Endometrium (tissue), 2 donors: ENCODE measurements around the gene CLHC1.
"Not testable (repeated sequence)": the region's sequence is repeated elsewhere in the genome, so short reads cannot be mapped to it uniquely, and the experiment has no call there.

Experiments used
- FAIRE-seq: peaks from 2 replicates; lab custom pipeline; 2012; peaks lifted over from hg19 to GRCh38; lab: Jason Lieb, UNC
- donor health status: control.
- donor health status: control.

The CLHC1 gene

DNA sequence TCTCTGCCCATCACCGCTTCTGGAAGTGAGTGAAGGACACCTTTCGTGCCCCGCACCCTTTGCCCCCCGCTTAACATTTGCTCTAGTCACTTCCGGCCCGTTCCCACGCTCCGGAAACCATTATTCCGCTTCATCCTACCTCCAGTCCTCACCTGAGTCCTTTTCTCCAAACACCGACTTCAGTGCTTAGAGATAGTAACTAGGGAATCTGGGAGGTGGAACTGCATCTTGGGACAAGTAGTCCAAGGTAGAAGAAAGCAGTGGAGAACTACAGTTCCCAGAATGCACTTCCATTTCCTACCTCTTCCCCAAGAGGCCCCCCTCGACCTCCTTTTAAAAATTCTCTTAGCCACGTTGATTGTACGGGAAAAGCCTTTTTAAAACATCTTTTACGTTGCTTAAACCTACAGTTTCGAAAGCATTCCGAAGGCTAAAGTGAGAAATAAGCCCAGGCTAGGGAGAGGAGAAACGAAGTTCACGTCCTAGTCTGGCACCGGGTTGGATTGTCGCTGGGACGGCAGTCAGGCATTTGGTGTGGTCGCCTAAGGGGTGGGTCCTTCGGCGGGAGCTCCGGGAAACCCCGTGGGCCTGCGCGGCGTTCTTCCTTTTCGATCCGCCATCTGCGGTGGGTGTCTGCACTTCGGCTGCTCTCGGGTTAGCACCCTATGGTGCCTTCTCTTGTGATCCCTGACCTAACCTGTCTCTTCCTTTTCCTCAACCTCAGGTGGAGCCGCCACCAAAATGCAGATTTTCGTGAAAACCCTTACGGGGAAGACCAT lies at the start of gene CLHC1, which contains the start of gene RPS27A:
Gene CLHC1, minus strand, starts transcription at position 210 of the 779 bp plus-strand sequence. CDS start 9,882 bp downstream, outside the sequence.
Gene RPS27A, plus strand, starts transcription at position 605 of the 779 bp plus-strand sequence. Its CDS starts 137 bp downstream, at position 742.
- FAIRE-seq: peak; percentile 73

- FAIRE-seq: not testable (repeated sequence)
Observed at GRCh38 chr2:55280851-55281546, 48.9 kb upstream of the CLHC1 start.

- FAIRE-seq: not testable (repeated sequence)
Observed at GRCh38 chr2:55279859-55280424, 47.8 kb upstream of the CLHC1 start.

GRCh38 chr2:55279214-55279835 lies 47.2 kb upstream of the CLHC1 start:
- FAIRE-seq: not testable (repeated sequence)

DNA sequence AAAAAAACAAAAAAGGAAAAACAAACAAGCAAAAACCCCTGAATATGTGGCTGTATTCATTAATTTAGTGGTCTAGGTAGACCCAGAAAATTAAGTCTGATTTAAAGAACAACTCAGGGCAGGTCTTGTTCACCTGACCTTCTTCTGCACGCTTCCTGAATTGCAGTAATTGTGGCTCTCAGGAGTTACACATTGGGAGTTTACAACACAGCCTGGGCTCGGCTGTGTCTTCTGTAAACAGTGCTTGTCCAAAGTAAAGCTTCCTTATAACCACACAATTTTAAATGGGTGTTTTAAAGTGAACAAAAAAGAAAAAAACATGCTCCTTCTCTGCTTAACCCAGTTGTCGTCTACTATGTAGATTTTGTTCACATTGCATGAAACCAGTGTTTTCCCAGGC lies 45.2 kb upstream of the CLHC1 start:
- no peak for FAIRE-seq

- FAIRE-seq: not testable (repeated sequence)
Observed at GRCh38 chr2:55274346-55274745, 42.3 kb upstream of the CLHC1 start.

GRCh38 chr2:55269645-55269990 lies 37.5 kb upstream of the CLHC1 start:
- no peak for FAIRE-seq

DNA sequence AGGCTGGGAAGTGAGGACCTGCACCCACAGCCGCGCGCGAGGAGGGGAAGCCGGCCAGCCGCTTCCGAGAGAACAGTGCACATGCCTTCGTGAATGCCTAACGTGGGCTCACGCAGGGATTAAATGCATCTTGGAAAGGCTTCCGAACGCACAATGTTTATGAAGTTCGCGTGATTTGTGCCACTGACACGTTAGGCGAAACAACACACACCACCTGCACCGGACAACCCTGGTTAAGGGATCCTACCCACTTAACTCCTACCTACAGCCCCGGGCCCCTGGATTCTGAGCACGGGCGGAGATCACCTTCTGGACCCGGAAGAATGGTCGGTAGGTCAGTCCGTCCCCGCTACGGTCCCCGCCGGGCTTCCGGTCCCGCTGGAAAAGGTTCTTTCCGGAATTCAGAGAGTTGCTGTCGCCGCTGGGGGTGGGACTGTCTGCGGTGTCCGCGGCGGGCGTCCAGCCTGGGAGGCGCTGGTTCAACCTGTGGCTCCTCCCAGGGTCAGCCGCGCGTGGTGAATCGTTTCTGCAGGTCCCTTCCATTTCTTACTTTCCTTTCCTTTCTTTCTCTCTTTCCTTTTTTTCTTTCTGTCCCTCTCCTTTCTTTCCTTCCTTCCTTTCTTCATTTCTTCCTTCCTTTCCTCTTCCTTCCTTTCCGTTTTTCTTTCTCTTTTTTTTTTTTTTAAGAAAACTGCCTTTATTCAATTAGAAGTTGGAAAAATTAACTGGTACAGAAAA lies 37.0 kb upstream of the CLHC1 start, which contains the start of gene MTIF2:
Gene MTIF2, minus strand, starts transcription at position 325 of the 738 bp plus-strand sequence. CDS start 5,373 bp downstream, outside the sequence.
- peak; percentile 77 for FAIRE-seq

DNA sequence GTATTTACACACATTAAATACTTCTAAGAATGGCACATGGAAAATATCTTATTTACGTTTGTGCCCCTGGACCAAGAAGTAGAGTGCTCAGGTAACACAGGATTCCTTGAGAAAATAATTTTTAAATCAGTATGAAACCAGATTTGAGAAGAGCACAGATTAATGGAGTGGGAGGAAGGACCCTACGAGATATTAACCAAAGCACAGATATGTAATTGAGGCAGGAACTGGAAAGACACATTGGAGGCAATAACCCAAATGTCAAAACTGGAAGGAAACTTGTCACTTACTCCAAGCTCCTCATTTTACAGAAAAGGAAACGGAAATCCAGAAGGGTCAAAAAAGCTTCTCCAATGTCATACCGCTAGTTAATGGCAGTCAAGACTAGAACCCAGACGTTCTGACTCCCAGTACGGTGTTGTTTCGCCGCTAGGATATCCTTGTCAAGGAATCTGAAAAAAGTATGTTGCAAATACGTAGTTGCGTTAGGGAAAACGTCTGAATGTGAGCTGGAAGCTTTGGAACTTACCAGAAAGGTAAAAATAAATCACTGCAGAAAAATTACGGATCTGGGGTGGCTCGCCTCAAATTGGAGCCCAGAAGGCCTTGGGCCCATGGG lies 36.3 kb upstream of the CLHC1 start:
- no peak for FAIRE-seq

GRCh38 chr2:55259586-55259985 lies 27.5 kb upstream of the CLHC1 start:
- FAIRE-seq: not testable (repeated sequence)

DNA sequence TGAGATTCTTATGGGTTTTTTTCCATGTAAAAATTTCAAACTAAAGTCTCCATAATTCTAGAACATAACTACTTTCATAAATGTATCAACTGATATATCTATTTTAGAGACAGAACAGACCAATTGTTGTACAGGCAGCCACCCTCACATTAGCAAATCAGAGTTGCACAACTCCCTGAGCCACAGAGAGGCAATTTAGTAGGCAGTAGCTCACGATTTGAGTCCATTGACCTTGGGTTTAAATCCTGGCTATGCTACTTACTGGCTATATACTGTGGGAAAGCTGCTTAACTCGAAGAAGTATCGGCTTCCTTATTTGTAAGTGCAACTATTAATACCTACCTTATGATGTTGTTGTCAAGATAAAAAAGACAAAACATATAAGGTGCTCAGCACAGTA lies 20.7 kb upstream of the CLHC1 start:
- no peak for FAIRE-seq

DNA sequence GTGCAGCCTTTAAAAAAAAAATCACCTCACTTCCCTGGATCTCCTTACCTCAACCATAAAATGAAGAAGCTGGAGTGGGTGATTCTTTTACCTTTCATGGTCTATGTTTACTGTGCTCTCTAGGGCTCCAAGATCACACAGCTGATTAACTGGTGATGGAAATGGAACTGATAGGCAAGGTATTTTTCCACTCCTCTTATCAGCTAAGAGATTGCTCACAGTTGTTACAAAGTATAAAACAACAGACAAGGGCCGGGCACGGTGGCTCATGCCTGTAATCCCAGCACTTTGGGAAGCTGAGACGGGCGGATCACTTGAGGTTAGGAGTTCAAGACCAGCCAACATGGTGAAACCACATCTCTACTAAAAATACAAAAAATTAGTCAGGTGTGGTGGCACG lies 14.9 kb upstream of the CLHC1 start:
- no peak for FAIRE-seq

DNA sequence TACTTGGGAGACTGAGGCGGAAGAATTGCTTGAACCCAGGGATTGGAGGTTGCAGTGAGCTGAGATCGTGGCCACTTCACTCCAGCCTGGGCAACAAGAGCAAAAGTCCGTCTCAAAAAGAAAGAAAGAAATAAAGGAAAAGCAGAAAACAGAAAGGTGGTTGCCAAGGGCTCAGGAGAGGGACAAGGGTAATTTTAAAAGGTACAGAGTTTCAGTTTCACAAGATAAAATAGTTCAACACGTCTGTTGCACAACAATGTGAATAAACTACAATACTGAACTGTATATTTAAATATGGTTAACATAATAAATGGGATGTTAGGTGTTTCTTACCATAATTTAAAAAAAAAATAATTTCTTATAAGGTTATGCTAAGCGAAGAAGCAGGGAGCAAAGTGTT lies 13.3 kb upstream of the CLHC1 start:
- no peak for FAIRE-seq

DNA sequence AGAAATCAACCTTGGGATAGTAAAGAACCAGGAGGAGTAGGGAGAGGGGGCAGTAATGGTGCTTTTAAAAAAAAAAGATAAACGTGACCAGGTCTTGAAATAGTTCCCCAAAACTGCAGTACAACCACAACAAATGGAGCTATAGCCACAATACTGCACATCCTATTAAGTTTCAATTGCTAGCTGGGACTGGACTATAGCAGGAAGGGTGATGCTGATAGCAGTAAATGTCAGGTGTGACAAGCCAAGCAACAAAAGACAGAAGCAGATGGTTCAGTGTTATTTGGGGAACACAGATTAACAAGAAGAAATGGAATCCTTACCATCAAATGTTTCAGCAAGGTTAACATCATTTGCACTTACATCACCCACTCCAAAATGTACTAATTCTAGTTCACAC lies 10.5 kb upstream of the CLHC1 start:
- no peak for FAIRE-seq

- not testable (repeated sequence) for FAIRE-seq
Observed at GRCh38 chr2:55241582-55241981, 9.5 kb upstream of the CLHC1 start.

GRCh38 chr2:55239656-55240222 lies 7.6 kb upstream of the CLHC1 start:
- FAIRE-seq: no peak

DNA sequence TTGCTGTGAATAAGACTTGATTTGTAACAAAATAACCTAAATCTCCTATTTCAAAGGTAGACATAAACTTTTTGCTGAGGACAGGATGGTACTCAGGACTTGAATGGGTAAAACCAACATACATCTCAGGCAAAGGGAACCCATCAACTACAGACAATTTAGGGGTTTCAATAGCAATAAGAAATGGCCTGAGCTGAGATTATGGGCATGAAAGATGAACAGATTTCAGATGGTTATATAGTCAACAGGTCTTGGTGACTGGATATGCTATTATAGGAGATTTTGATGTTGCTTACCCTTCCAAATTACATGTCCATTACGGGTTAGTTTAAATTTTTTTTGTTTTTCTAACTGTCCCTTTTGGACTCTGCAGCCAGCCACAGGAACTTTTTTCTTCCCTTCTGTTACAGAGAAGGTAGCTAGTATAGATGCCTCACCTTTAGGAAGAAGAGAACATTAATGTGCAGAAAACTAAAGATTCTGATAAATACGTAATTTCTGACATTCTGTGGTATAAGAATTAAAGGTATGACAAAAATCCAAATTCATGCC lies 5.0 kb upstream of the CLHC1 start:
- no peak for FAIRE-seq

DNA sequence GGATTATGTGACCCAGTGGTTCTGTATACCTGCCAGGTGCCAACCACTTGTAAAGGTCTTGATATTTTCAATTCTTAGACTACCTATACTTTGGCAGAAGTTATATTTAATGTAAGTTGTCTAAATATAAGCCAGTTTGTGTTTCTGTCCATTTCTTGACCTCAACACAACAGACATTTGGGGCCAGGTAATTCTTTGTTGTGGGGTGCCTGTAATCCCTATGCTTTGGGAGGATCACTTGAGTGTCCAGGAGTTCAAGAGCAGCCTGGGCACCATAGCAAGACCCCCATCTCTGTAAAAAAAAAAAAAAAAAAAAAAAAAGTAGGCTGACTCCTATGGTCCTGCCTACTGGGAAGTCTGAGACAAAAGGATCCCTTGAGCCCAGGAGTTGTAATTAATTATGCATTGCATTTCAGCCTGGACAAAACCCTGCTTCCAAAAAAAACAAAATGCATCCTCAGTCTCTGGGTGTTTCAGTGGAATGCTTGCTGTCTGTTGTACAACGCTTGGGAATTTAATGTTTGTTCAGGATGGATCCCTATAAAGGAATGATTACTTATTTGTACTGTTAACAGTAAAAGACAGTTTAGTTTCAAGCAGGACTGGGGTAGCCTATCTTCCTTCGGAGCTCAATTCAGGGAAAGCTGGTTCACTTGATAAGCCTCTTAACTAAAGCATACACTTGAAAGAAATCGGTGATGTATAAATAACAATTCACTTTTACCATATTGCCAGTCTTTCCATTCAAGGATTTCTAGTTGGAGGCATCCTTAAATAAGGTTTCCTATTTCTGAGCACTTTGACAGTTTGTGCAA lies 3.8 kb upstream of the CLHC1 start:
- no peak for FAIRE-seq

DNA sequence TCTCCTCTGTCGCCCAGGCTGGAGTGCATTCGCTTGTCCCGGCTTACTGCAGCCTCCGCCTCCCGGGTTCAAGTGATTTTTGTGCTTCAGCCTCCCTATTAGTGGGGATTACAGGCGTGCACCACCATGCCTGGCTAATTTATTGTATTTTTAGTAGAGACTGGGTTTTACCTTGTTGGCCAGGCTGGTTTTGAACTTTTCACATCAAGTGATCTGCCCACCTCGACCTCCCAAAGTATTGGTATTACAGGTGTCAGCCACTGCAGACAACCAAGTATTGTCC lies 1.5 kb upstream of the CLHC1 start:
- no peak for FAIRE-seq
